GM18498 (cell line): Measurements from ENCODE around the gene P4HA1.
"Not testable (repeated sequence)": the region's sequence is repeated elsewhere in the genome, so short reads cannot be mapped to it uniquely, and the experiment has no call there.

Source experiments
- ATAC-seq: cut with Tn5 transposase; IDR thresholded peaks from one replicate; pipeline ENCODE4 v1.9.1; 2021; ENCODE audit warnings: mild to moderate bottlenecking, moderate library complexity; ENCODE audit not compliant: unreplicated experiment

The P4HA1 gene

DNA sequence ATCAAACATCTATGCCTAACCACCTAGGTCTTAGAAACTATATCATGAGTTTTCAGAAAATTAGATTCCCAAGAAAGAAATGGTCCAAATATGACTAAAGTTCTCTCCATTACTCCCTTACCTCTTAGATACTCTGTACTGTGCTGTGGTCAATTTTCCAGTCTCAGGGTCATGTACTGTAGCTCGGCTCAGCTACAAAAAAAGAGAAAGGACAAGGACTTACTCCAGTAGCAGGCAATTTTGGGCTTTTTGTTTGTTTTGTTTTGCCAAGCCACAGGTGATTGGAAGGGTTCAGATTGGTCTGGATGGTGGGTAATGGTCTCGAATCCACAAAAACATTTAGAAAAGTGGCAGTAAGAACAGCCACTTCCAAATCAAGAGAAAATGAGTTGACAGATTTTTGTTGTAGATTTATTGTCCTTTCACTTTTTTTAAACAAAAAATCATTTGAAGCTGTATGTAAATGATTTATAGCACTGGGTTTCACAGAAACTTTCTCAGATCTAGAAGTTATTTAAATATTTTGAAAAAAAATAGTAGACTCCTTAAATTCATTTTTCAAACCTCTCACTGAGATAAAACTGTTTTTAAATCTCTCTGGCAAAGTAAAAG lies 52.8 kb downstream of the P4HA1 start:
- ATAC-seq, result no peak

DNA sequence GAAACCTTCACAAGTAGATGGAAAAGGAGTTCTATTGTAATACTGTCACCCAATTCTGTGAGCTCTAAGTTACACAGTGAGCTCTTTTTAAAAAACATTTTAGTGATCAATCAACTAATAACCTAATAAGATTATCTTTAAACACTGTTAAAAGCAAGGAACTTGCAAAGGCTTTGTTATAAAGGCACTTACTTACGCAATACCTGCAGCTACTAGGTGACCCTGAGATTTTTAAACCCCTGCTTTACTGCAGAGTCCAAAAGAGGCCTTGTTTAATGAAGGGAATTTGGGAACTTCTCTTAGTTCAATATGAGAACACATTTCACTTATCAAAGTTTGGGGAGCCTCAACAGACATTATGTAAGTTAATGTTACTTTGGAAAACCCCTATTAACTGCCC lies 53.3 kb downstream of the P4HA1 start:
- ATAC-seq, result no peak

DNA sequence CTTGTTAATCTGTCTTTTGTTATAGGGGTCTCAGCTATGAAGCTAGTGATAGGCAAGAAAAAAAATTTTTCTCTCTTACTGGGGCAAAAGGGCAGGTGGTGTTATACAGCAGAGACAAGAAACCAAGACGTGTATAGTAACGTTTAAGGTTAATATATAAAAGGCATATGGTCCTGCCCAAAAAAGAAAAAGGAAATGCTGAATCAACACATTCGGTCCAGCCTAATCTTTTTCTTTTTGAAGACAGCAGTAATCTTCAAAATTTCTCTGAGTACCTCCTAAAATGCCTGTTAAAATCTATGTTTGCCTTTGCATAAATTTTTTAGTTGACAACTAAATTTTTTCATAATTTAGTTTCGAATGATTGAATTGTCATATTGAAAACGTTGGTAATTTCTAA lies 54.5 kb downstream of the P4HA1 start:
- ATAC-seq, result no peak

DNA sequence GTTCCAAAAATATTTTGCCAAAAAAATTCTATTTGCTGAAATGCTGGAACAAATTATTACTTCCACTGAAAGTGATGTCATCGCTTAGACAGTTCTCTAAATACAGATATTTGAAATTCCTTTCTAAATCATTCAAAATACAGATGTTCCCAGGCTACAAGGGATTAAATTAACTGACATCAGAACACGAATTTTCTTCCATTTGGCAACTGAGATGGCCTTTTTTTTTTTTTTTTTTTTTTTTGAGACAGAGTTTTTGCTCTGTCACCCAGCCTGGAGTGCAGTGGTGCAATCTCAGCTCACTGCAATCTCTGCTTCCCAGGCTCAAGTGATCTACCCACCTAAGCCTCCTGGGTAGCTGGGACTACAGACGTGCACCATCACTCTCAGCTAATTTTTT lies 57.0 kb downstream of the P4HA1 start:
- ATAC-seq, result no peak

DNA sequence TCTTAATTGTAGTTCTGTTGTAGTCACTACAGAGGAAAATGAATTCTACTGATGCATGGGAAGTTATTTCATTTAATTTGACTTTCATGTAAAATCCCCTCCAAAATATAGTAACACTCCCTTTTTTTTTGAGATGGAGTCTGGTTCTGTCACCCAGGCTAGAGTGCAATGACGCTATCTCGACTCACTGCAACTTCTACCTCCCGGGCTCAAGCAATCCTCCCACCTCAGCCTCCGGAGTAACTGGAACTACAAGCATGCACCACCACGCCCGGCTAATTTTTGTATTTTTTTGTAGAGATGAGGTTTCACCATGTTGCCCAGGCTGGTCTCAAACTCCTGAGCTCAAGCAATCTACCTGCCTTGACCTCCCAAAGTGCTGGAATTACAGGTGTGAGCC lies 60.4 kb downstream of the P4HA1 start:
- not testable (repeated sequence) for ATAC-seq

DNA sequence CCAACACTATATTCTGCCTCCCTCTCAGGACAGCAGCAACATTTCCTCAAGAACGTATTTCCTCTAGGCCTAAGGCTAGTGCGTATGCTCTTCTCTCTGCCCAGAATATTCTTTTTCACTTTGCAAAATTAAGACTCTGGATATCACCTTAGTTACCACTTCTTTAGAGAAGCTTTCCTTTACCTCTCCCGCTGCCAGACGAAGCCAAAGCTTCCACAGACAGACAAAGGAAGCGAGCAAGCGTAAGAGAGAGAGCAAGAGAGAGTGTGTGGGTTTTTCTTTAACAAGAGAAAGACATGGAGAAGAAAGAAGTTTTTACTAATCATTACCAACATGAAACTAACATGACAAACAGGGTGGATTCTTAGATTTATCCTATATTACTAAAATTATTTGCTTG lies 64.1 kb downstream of the P4HA1 start:
- no peak for ATAC-seq

DNA sequence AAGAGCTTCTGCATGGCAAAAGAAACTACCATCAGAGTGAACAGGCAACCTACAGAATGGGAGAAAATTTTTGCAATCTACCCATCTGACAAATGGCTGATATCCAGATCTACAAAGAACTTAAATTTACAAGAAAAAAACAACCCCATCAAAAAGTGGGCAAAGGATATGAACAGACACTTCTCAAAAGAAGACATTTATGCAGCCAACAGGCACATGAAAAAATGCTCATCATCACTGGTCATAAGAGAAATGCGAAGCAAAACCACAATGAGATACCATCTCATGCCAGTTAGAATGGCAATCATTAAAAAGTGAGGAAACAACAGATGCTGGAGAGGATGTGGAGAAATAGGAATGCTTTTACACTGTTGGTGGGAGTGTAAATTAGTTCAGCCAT lies 70.0 kb downstream of the P4HA1 start:
- ATAC-seq, result not testable (repeated sequence)

DNA sequence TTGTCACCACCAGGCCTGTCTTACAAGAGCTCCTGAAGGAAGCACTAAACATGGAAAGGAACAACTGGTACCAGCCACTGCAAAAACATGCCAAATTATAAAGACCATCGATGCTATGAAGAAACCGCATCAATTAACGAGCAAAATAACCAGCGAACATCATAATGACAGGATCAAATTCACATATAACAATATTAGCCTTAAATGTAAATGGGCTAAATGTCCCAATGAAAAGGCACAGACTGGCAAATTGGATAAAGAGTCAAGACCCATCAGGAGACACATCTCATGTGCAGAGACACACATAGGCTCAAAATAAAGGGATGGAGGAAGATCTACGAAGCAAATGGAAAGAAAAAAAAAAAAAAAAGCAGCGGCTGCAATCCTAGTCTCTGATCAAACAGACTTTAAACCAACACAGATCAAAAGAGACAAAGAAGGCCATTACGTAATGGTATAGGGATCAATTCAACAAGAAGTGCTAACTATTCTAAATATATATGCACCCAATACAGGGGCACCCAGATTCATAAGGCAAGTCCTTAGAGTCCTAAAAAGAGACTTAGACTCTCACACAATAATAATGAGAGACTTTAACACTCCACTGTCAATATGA lies 73.1 kb downstream of the P4HA1 start:
- ATAC-seq, result not testable (repeated sequence)

DNA sequence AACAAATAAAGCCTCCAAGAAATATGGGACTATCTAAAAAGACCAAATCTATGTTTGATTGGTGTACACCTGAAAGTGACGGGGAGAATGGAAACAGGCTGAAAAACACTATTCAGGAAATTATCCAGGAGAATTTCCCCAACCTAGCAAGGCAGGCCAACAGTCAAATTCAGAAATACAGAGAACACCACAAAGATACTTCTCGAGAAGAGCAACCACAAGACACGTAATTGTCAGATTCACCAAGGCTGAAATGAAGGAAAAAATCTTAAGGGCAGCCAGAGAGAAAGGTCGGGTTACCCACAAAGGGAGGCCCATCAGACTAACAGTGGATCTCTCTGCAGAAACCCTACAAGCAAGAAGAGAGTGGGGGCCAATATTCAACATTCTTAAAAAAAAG lies 73.7 kb downstream of the P4HA1 start:
- not testable (repeated sequence) for ATAC-seq

DNA sequence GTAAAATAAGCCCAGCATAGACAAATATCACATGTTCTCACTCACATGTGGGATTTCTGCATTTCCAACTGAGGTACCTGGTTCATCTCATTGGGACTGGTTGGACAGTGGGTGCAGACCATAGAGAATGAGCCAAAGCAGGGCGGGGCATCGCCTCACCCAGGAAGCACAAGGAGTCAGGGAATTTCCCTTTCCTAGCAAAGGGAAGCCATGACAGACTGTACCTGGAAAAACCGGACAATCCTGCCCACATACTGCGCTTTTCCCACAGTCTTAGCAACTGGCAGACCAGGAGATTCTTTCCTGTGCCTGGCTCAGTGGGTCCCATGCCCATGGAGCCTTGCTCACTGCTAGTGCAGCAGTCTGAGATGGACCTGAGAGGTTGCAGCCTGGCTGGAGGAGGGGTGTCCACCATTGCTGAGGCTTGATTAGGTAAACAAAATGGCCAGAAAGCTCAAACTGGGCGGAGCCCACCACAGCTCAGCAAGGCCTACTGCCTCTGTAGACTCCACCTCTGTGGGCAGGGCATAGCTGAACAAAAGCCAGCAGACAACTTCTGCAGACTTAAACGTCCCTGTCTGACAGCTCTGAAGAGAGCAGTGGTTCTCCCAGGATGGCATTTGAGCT lies 75.0 kb downstream of the P4HA1 start:
- ATAC-seq, result not testable (repeated sequence)

DNA sequence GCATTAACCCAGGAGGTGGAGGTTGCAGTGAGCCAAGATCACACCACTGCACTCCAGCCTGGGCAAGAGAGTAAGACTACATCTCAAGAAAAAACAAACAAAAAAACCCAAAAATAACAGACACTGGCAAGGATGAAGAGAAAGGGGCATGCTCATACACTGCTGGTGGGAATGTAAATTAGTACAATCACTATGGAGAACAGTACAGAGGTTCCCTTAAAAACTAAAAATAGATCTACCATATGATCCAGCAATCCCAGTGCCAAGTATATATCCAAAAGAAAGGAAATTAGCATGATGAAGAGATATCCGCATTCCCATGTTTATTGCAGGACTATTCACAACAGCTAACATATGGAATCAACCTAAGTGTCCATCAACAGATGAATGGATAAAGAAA lies 75.6 kb downstream of the P4HA1 start:
- no peak for ATAC-seq

DNA sequence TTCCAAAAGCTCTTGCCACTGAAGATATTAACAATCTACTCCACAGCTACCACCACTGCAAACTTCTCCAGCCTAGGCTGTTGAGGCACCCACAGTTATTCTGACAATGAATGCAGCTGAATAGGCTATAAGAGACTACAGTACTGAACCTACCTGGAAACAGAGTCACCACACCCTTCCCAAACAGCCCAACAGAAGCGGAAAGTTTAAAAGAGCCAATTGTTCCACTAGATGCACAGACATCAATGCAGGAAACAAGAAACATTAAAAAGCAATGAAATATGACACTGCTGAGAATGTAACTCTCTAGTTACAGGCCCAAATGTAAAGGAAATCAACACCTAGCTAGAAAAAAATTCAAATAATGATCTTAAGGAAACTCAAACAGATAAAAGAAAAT lies 77.6 kb downstream of the P4HA1 start:
- no peak for ATAC-seq

DNA sequence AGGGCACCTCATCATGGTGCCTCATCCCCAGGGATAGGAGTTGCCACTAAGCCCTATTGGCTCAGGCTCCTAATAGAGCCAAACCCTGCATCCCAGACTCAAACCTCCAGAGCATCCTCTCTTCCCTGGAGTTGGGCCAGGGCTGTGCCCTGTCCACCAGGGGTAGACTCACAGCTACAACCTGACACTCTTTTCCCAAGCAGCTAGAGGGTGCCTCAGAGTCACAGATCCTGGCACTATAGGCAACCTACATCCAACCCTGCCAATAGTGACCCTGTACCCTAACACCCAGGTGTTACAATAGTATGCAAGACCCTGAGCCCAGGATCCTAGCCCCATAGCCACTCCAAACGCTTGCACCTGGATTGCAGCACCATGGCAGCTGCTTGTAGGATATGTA lies 78.0 kb downstream of the P4HA1 start:
- ATAC-seq, result no peak

DNA sequence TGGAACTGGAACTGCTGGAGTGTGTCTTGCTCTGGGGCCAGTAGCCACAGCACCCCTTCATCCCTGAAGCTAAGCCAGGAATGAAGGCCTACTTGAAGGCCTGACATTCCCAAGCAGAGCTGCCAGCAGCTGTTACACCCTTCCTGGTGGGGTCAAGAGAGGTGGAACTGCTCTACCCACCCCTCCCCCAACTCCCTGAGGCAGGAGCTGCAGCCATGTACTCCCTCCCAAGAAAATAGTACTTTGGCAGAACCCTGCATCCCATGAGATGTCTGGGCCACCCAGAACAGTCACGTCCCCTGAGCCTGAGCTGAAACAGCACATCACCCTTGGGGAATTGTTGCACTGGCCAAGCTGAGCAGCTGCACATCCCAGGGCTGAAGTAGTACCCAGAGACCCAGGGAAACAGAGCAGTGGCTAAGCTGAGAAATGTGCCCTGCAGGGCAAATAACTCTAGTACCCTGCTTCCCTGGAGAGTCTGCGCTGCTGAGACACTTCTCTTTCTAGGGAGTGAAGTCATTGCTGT lies 78.6 kb downstream of the P4HA1 start:
- no peak for ATAC-seq

DNA sequence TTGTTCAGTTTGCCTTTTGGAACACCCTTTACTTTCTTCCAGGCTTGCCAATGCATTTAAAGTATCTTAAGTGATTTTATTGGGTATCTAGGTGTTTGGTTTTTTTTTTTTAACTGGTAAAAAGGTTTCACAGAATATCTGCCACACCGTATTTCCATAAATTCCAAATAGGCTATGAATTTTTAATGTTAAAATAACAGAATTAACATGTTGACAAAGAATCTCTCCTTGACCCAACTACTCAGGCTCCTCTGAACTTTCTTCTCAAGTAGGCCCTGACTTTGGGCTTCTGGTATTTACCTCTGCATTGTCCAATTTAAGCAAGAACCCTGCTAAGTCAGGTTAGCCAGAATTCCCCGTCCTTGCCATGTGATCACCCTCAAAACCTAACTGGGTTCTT lies 80.9 kb downstream of the P4HA1 start:
- ATAC-seq, result no peak

DNA sequence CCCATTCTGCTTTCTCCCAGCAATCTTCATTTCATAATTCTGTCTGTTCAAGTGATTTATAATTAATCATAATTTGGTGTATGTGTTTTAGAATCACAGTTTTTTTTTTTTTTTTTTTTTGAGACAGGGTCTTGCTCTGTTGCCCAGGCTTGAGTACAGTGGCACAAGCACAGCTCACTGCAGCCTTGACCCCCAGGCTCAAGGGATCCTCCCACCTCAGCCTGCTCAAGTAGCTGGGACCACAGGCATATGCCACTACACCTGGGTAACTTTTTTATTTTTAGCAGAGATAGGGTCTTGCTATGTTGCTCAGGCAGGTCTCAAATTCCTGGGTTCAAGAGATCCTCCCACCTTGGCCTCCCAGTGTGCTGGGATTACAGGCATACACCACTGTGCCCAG lies 92.8 kb downstream of the P4HA1 start:
- no peak for ATAC-seq

DNA sequence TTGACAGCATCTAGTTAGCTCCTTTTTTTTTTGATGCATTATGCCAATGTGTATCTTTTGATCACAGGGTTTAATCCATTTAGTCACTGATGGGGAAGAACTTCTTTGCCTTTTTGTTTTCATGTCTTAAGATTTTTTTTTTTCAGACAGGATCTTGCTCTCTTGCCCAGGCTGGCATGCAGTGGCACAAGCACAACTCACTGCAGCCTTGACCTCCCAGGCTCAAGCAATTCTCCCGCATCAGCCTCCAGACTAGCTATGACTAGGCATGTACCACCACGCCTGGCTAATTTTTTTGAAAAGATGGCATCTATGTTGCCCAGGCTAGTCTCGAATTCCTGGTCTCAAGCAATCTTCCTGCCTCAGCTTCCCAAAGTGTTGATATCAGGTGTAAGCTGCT lies 95.7 kb downstream of the P4HA1 start:
- no peak for ATAC-seq

DNA sequence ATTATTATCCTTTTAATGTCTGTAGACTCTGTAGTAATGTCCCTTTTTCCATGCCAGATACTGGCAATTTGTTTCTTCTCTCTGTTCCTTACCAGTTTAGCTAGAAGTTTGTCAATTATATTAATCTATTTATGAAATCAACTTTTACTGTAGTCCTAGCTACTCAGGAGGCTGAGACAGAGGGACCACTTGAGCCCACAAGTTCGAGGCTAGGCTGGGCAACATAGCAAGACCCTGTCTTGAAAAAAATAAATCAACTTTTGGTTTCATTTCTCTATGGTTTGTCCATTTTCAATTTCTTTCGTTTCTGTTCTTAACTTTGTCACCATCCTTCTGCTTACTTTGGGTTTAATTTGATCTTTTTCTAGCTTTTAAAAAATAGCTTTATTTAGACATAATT lies 99.6 kb downstream of the P4HA1 start:
- ATAC-seq, result no peak

DNA sequence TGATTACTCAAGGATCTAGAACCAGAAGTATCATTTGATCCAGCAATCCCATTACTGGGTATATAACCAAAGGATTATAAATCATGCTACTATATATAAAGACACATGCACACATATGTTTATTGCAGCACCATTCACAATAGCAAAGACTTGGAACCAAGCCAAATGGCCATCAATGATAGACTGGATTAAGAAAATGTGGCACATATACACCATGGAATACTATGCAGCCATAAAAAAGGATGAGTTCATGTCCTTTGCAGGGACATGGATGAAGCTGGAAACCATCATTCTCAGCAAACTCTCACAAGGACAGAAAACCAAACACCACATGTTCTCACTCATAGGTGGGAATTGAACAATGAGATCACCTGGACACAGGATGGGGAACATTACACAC lies 101.2 kb downstream of the P4HA1 start:
- ATAC-seq, result not testable (repeated sequence)

DNA sequence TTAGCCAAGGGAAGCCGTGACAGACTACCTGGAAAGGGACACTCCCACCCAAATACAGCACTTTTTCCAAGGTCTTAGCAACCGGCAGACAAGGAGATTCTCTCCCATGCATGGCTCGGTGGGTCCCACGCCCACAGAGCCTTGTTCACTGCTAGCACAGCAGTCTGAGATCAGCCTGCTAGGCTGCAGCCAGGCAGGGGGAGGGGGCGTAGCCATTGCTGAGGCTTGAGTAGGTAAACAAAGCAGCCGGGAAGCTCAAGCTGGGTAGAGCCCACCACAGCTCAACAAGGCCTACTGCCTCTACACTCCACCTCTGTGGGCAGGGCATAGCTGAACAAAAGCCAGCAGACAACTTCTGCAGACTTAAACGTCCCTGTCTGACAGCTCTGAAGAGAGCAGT lies 106.9 kb downstream of the P4HA1 start:
- not testable (repeated sequence) for ATAC-seq

DNA sequence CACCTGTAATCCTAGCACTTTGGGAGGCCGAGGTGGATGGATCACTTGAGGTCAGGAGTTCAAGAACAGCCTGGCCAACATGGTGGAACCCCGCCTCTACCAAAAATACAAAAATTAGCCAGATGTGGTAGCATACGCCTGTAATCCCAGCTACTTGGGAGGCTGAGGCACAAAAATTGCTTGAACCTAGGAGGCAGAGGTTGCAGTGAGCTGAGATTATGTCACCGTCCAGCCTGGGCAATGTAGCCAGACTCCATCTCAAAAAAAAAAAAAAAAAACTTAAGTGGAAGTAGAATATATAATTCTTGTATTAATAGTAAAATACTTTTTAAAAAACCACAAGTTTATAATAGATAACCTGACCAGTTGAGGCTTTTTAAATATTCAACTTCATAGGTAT lies 112.0 kb downstream of the P4HA1 start:
- not testable (repeated sequence) for ATAC-seq

DNA sequence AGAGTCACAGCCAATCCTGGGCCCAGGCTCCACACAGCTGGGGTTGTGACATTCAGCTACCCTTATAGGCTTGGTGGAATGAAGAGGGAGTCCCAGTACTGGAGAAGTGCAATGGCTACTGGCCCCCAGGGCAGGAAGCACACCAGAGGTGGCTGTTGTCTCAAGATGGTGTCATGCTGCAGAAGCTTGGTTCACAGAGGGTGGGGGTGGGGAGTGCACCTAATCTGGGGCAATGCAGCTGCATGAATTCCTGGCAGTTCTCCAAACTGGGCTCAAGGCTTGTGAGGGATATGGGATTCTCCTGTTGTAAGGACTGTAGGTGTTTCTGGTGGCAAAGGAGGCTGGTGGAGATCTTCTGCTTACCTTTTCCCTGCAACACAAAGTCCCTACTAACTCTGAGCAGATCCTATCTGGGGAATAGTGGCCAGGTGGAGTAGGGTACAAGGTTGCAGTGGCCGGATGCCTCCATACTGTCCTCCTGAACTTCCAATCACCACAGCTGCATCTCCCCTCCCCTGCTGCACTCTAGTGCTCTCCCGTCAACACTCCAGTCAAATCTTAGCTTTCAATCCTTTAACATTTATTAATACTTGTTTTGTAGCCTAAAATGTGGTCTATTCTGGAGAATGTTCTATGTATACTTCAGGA lies 114.7 kb downstream of the P4HA1 start:
- ATAC-seq, result no peak
